ENCODE results near the gene MTCH1. TPM values are rescaled to one million over a fixed set of nuclear protein-coding genes. Genes with fewer than 3 reads are reported as not detected.

MTCH1 gene
- total and polyA plus RNA-seq, 9 of the 15 experiments (the other 6 are each of a cell fraction or from before 2014, with no cell fraction given): 7.9 to 161 (median 118) TPM

- TF ChIP-seq ZNF282 (CRISPR knock-in tag; IDR thresholded peaks at IDR 0.05): no peak
- no peak for TF ChIP-seq ZSCAN32 (CRISPR knock-in tag; IDR thresholded peaks at IDR 0.05)
- TF ChIP-seq KHSRP (IDR thresholded peaks at IDR 0.05): no peak
- no peak for TF ChIP-seq DIDO1 (tag; IDR thresholded peaks at IDR 0.05; ENCODE audit: low read depth)
- no peak for TF ChIP-seq GTF2A2 (tag; IDR thresholded peaks at IDR 0.05)
- peak; percentile 76 for TF ChIP-seq DACH1 (IDR thresholded peaks at IDR 0.05; ENCODE audit: partially characterized antibody)
- TF ChIP-seq SMARCC2 (IDR thresholded peaks at IDR 0.05; ENCODE audit: low read depth): peak; percentile 49; the same call in 1 of the 2 replicates
- no peak for TF ChIP-seq COPS2 (conservative IDR thresholded peaks at IDR 0.05)
- TF ChIP-seq FOXK1 (CRISPR knock-in tag; IDR thresholded peaks at IDR 0.05; ENCODE audit: borderline replicate concordance): no peak
- peak; percentile 68 for TF ChIP-seq CCNT2 (IDR thresholded peaks at IDR 0.05; ENCODE audit: borderline replicate concordance, extremely low read depth, insufficient read length, low read depth, low read length)
- no peak for TF ChIP-seq ETS2 (tag; IDR thresholded peaks at IDR 0.05; ENCODE audit: borderline replicate concordance, poor library complexity, severe bottlenecking)
- TF ChIP-seq RBM25 (IDR thresholded peaks at IDR 0.05; ENCODE audit: low read depth, low read length, severe bottlenecking): peak; percentile 58
- TF ChIP-seq KDM2B (CRISPR knock-in tag; IDR thresholded peaks at IDR 0.05): no peak
- no peak for TF ChIP-seq HNRNPK (IDR thresholded peaks at IDR 0.05; ENCODE audit: low read depth, low read length, poor library complexity, severe bottlenecking)
- no peak for TF ChIP-seq ELF2 (CRISPR knock-in tag; IDR thresholded peaks at IDR 0.05)
- TF ChIP-seq PYGO2 (tag; IDR thresholded peaks at IDR 0.05): no peak
- peak; percentile 79; the same call in 1 of the 2 replicates for TF ChIP-seq HDGF (IDR thresholded peaks at IDR 0.05)
- TF ChIP-seq ZNF395 (CRISPR knock-in tag; IDR thresholded peaks at IDR 0.05): no peak
- TF ChIP-seq ESRRA (IDR thresholded peaks at IDR 0.05; ENCODE audit: borderline replicate concordance, low read depth): peak; percentile 81
- no peak for TF ChIP-seq ZNF3 (CRISPR knock-in tag; IDR thresholded peaks at IDR 0.05)
- no peak for TF ChIP-seq CBX2 (IDR thresholded peaks at IDR 0.05; ENCODE audit: insufficient read depth, low read length, poor library complexity, severe bottlenecking)
- peak; percentile 60 for TF ChIP-seq ETV1 (tag; conservative IDR thresholded peaks at IDR 0.05; ENCODE audit: low read depth)
- TF ChIP-seq TCFL5 (CRISPR knock-in tag; conservative IDR thresholded peaks at IDR 0.05): no peak; the same call in 1 of the 2 replicates
- TF ChIP-seq ZNF512 (tag; IDR thresholded peaks at IDR 0.05): no peak
- no peak for TF ChIP-seq RUNX1 (IDR thresholded peaks at IDR 0.05; ENCODE audit: low read depth)
- TF ChIP-seq DLX4 (CRISPR knock-in tag; IDR thresholded peaks at IDR 0.05): no peak
- TF ChIP-seq ESRRB (CRISPR knock-in tag; IDR thresholded peaks at IDR 0.05; ENCODE audit: borderline replicate concordance): no peak
These were observed 43.4 kb upstream of the MTCH1 start (continued) for GRCh38 chr6:37029249-37029971.
